Measurements from ENCODE around the gene TNNI3K.

GRCh38 chr1:74343216-74343615 is 108.0 kb downstream of the TNNI3K start:
- no peak for TF ChIP-seq CTCF (IDR thresholded peaks at IDR 0.05)
- TF ChIP-seq POLR2A (IDR thresholded peaks at IDR 0.05) = no peak
